ENCODE results near the gene YKT6. TPM values are rescaled to one million over a fixed set of nuclear protein-coding genes. Genes with fewer than 3 reads are reported as not detected.

Gene YKT6
- total RNA-seq, 1 experiment from 2014 or later = 118 TPM

DNA sequence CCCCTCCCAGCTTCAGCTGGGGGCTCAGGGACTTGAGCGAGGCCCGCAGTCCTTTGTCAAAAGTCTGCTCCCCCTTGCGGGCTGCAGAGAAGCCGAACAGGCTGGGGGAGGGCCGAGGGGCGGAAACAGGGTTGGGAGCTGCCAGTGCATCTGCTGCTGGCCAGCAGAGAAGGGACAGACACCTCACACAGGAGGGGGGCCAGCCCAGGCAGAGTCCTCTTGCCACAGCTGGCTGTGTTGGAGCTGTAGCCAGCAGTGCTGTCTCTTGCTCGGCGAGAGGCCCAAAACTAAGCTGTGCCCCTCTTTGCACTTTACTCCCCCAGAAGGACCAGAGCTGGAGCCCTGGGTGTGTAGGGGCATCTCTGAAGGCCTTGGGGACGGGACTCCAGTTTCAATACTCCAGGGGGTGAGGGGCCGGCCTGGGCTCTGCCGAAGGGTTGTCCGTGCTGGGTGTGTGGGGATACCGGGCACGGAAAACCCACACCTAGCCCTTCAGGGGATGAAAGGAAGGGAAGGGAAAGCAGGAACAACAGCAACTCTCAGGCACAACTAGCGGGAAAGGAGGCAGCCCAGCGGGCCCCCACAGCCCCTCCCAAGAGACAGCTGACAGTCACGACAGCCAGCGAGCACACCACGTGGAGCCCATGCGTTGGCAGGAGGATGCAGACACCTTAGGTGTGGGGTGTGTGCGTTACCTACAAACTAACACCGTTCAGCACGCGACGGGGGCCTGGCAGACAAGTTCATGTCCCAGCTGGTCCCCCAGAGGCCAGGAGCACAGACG, 17.8 kb downstream of the YKT6 start:
- no peak for DNase-seq (ENCODE audit: low read depth)

DNA sequence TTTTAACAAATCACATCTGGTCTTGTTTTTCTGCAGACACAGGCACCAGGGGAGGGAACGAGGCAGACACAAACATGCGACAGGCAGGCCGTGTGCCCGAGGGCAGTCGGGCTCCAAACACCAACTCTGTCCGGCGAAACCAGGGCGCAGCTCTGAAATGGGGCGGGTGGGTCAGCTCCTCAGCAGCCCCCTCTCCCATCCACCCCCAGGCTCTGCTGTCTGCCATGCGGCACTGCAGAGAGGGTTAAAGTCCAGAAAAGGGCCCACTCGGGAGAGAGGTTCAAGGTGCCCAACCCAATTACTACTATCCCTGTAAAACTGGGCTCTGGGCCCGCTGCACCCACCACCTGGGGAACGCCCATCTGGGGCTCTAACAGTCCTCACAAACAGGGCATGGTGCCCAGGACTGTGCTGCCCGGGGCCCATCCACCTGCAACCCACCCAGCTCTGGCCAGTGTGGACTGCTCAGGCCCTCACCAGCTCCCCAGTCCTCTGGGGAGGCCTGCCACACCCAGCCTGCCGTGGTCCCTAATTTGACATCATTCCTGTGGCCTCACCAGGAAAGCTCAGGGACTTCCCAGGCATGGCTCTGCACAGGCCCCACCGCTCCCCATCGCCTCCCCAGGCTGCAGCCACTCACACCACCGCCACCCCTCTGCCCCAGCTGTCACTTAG, 18.7 kb downstream of the YKT6 start:
- no peak for DNase-seq (ENCODE audit: low read depth)

DNA sequence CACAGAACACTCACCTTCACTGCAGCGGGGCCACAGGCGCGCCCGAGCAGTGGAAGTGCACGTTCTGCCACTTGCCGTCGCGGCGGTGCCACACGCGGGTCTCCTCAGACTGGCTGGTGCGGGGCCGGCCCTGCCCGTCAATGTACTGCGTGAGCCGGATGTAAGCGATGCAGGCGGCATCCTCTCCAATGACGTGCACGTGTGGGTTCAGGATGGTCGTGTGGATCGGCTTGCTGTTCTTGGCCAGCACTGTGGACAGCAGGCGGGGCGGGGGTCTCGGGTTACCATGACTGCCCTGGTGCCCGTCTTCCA, 19.2 kb downstream of the YKT6 start:
- no peak for DNase-seq (ENCODE audit: low read depth)

DNA sequence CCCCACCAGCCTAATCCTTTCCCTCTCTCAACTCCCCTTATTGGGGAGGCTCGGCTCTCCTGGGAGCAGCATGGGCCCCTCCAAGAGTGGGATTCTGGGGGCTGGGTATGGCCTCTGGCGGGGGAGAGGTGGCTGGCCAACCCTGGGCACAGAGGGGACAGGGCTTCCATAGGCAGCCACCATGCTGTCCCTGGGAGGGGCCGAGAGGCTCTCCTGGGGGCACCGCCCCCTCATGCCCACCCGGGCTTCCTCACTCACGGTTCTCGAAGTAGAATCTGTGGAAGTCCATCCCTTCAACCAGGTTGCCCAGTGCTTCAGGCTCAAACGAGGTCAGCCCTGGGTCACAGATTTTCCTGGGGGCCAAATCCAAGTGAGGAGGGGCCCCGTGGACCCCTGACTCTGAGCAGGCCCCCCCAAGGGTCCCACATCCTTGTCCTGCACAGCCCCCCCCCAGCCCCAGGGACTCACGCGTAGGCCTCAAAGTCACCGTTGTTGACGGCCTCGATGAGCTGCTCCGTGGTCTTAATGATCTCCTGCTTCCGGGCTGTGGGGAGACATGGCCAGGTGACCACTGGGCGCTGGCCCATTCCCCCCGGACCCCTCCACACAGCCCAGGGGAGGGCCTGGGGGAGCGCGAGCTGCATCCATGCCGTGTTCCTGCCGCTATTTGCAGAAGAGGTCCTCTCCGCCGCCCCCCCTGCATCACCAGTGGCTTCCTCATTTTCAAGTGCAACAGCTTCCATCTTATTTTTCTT, 19.8 kb downstream of the YKT6 start:
- no peak for DNase-seq (ENCODE audit: low read depth)

DNA sequence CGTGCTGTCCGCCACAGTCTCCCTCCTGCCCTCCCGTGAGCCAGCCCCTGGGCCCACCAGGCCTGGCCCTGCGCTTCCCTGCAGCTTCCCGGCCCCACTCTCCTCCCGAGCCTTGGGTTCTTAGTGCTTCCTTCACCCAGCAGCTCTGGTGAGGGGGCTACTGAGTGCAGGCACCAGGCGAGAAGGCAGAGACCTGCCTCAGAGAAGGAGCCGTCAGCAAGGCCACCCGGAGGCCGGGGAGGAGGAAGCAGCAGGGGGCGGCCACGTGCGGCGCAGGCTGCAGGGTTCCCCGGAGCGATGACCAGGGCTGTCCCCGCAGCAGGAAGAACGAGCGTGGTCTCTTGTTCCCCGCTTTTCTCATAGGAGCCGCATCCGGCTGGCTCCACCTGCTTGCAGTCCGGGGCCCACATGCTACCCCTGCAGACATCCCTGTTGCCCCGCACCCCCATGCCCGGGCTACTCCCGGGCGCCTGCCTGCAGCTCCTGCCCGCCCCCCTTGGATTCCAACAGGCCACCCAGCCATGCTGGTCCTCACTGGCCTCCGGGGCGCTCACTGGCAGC, 20.5 kb downstream of the YKT6 start:
- peak; percentile 35 for DNase-seq (ENCODE audit: low read depth)

DNA sequence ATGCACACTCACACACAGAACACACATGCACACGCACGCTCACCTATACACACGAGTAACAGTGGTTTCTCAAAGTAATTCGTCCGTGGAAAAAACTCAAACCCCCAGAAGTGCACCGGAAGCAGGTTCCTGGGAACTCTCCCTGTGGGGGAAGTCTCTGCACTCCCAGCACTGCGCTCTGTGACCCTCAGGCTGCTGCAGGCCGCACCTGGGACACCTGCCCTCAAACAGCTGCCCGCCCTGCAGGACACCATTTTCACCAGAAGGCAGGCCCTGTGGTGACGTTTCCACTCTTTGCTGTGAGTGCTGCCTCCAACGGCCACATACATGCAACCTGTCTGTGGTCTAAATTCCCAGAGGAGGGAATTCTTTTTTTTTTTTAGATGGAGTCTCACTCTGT, 21.3 kb downstream of the YKT6 start:
- no peak for DNase-seq (ENCODE audit: low read depth)

DNA sequence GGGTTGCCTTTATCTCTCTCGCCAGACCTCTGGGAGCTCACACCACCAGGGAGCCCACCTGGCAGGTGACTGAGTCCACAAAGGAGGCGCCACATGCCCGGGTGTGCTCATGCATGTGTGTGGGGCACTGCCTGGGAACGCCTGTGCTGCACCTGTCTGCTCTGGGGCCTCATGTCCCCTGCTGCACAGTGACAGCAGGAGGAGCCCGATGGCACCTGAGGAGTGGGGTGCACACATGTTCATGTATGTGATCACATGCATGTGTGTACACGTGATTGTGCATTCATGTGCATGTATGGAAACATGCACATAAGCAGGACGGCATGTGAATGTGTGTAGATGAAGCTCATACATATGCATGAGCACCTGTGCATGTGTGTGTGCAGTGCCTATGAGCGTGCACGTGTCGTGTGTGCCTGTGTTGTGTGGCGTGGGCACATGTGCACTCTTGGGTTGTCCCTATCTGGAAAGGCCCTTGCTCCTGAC, 22.0 kb downstream of the YKT6 start:
- no peak for DNase-seq (ENCODE audit: low read depth)

DNA sequence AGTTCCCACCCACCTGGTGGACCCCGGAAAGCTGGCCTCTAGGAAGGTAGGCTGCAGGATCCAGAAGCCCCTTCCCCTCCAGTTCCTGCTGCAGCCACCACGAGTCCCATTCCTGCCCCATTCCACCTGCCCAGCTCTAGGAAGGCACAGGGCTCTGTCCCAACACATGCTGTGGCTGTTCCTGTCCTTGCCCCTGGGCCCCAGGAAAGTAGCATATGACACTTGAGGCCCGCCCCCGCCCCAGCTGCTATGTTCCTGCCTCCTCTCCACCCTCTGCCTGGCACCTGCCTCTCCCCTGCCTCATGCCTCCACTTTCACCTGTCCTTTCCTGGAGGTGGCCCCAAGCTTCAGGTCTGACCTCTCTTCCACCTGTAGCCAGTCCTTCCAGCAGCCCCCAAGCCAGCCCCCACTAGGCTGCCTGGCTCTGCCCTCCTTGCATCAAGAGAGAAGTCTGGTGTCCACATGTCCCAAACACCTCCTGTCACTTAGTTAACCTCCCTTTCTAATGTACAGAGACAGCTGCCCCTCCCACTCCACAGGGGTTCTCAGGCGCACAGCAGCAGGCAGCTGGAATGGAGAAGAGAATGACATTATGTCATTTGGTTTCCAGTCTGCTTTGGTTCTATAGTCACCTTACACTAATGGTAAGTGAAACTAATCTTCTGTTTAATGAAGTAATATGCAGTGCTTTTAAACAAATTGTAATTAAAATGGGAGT, 22.7 kb downstream of the YKT6 start:
- no peak for DNase-seq (ENCODE audit: low read depth)

DNA sequence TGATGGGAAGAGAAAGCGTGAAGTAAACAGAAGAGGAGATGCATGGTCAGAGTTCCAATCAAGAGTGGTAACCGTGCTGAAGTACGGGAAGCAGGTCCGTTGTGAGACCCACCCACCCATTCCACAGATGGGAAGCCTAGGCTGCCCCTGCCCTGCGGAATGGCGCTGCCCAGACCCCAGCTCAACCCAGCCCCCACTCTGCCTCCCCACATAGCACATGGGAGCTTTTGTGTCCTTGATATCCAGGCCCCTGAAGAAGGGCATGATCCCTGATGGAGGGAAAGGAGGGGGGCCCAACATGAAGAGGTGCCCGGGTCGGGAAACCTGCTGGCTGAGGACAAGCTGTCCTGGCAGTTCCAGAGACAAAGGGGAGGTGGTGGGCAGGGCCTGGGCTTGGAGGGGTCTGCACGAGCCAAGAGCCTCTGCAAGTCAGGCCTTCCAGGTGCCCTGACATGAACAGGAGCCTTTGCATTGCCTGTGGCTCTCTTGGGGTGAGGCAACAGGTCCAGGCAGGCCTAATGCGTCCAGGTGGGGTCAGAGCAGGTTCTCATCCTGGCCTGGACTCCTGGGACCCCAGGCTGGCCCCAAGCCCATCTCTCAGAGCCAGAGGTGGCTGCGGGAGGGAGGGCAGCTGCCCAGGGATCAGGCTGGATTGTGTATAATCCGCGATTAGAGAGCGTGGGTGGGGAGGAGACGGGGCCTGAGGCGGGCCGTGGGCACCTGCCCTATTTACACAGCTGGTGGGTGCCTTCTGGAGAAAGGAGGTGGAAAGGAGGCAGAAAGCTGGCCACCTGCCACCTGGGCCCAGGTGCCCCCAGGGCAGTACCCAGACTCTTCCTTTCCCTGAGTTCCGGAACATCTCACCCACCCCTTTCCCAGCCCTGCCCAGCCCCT, 23.5 kb downstream of the YKT6 start:
- no peak for DNase-seq (ENCODE audit: low read depth)

DNA sequence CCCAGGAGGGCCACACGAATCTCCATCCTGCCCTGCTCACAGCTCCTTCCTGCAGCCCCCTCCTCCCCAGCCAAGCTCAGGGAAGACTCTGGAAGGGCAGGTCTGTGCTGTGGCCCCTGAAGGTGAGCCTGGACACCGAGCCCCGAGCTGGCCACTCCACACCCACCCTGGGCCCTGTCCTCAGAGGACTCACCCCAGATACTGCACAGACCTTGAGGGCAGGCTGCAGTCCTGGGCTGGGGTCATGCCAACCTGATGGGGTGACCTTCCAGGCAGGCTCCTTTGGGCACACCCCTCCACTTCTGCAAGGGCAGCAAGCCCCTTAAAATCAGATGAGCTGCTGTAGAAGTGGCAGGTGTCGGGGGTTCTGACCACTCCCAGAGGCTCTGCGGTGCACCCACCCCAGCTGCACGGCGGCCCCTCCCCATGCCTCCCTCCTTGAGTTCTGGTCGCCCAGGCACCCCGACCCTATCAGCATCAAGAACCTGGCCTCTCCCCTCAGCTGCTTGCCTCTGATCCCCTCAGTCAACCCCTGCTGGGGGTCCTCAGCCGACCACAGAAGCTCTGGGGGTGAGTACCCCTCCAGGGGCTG, 24.3 kb downstream of the YKT6 start:
- DNase-seq (ENCODE audit: low read depth) = no peak

DNA sequence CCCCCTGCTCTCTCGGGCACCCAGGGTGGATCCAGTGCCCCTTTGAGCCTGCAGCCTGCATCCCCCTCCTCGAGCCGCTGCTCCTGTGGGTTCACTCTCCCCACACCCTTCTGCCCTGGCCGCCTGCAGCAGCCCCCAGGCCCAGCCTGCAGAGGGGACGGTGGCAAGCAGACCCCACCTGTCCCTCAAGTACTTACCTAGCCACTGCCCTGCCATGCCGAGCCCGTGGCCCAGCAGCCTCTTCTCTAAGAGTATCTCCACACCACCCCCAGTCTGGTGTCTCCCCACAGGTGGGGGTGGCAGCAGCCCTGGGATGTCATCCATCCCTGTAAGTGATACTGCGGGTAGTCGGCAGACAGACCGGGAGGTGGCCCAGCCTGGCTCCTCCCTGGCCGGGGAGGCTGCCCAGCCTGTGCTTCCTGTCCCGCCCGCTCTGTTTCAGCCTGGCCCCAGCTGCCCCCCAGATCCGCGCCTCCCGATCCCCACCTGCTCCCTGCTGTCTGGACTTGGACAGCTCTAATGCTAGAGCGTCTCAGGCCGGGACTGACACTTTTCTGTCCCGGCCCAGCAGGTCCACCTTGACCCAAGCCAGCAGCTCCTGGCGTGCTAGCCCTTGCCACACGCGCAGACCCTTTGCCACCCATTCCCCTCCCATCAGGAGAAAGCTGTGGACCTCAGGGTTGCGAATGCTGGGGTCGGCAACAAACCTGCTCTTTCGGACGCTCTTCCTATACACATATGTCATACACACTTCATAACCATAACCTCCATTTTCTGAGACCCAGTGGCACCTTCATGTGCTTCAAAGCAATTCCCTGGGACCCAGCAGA, 25.0 kb downstream of the YKT6 start:
- no peak for DNase-seq (ENCODE audit: low read depth)

DNA sequence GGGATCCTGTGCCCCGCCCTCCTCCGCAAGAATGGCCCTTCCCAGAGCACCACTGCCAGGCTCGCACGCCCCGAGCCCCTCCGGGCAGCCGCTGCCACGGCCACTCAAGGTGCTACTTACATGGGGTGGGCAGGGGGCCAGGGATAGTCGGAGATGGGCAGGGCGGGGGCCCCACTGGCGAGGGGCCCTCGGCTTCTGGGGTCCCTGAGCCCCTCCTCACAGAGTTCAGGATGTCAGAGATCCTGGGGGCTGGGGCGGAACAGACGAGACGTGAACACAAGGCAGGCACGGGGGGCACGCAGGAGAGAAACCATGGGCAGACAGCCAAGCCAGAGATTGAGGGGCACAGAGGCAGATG, 25.6 kb downstream of the YKT6 start:
- DNase-seq (ENCODE audit: low read depth) = no peak

DNA sequence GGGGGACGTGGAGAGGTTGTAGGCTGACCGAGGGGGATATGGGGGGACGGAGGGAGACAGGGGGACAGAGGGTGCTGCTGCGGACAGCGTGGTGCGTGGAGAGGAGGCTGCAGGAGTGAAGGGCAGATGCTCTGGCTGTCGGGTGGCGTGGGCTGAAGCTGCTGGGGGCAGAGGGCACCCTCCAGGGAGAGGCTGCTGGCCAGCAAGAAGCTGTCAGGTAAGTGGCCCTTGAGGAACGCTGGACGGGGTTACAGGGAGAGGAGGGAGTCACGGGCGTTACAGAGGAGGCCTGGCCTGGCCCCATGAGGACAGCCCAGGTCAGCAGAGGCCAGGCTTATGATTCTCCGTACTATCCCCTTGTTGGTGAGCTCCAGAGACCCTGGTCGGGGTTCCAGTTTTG, 27.1 kb downstream of the YKT6 start:
- no peak for DNase-seq (ENCODE audit: low read depth)

DNA sequence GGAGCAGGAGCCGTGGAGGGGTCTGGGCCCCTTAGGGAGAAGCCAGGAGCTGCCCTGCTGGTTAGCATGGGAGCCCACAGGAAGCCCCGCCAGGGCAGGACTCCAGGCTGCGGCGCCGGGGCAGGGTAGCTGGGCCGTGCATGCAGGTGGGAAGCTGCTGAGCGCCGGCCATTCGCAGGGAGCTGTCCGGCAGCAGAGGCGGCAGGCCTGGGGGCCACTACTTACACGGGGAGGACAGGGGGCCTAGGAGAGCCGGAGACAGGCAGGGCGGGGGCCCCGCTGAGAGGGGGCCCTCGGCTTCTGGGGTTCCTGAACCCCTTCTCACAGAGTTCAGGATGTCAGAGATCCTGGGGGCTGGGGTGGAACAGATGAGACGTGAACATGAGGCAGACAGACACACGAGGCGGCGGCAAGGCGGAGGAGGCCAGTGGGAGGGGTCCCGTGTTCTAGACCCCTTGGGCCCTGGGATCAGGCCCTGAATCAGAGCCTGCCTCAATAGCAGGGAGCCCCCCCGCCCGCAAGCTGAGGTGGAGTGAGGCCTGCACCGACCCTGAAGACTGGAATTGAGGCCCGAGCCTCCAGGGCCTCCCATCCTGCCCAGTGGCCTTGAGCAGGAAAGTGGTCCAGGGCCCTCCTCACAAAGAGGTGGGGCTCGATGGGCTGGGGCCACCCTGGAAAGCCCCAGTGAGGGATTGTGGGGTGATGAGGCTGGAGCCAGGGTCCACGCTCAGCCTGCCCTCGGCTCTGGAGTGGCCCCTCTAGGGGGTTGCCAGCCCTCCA, 28.0 kb downstream of the YKT6 start:
- no peak for DNase-seq (ENCODE audit: low read depth)

DNA sequence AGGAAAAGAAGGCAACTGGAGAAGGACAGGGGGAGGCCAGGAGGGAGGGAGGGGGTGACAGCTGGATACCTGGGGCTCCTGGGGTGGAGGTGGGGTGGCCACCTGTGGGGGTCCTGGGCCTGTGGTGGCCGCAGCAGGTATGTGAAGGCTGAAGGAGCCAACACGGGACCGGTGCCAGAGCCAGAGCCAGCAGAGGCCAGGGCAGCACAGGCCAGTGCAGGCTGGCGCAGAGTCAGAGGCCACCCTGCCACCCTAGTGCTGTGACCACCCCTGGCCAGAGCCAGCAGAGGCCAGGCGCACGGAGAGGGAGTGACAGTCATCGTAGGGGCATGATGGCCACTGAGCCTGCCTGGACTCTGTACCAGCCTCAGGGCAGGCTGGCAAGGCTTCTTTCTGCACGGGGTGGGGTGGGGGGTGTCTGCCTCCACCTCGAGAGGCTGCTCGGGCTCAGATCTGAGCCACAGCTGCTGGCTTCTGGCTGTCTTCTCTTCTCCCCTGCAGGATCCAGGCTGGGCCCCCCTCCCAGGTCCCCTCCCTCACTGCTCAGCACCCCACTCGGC, 28.8 kb downstream of the YKT6 start:
- no peak for DNase-seq (ENCODE audit: low read depth)

DNA sequence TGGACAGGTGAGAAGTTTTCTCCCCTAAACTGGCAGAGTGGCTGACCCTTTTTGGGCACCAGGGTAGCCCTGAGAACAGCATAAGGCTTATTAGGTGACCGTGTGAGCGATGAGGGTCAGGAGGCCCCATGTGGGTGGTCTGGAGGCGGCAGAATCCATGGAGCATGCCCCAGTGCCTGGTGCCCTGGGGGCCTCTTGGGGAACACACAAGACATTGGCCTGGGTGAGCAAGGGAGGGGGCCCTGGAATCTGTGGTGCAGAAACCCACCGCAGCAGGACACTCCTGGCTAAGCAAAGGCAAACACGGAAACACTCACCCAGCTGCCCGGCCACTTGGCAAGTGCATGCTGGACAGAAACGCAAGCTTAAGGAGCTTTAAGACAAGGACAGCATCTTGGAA, 29.5 kb downstream of the YKT6 start:
- no peak for DNase-seq (ENCODE audit: low read depth)

DNA sequence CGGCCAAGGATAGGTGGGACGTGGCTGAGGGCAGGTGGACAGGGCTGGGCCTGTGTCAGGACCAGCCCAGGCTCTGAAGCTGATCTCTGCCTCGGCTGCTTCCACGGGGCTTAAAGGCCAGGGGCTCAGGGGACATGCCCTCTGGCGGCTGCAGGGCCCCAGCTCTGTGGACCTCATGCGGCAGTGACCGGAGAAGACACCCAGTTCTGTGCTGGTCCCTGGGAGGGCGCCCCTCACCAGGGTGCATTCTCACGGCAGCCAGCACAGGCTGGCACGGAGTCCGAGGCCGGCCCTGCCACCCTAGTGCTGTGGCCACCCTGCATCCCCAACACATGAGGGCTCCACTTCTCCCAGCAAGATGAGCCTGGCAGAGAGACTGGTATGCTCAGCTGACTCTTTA, 30.3 kb downstream of the YKT6 start:
- DNase-seq (ENCODE audit: low read depth) = no peak

DNA sequence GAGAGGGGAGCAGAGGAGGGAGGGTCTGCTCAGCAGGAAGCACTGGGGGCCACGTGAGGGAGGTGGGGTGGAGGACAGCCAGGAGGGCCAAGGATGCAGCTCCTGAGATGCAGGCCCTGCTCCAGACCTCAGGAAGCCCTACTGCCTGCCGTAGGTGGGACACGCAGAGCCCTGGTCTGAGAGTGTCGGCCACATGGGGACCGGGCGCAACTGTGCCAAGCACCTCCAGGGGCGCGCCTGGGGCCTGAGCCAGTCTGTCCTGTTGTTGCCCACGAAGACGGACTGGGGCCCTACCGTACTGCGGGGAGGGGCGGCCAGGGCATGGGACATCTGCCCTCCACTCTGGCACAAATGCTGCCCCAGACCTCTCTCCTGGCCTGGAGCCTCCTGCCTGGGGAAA, 31.6 kb downstream of the YKT6 start:
- no peak for DNase-seq (ENCODE audit: low read depth)

All from RPMI7951 (cell line).